OCI-LY7 (cell line): ENCODE data around the gene CCDC174. TPM values are rescaled to one million over a fixed set of nuclear protein-coding genes. Genes with fewer than 3 reads are reported as not detected.

ENCODE experiments used
- BruUV-seq: library from RNA; stranded (reverse); fragments of 400-500 nt; replicated peaks from 2 replicates; lab custom pipeline; 2021; lab: Mats Ljungman, UMichigan
- CTCF ChIA-PET: fragments of 300-600 bp; sonication (Branson Sonifier 250); formaldehyde crosslinking; loops from one replicate; lab custom pipeline; 2022; ENCODE audit warnings: antibody characterized with exemption; ENCODE audit not compliant: unreplicated experiment; lab: Charles Lee
- POLR2A ChIA-PET: fragments of 300-600 bp; sonication (Branson Sonifier 250); formaldehyde crosslinking; loops from one replicate; lab custom pipeline; 2022; ENCODE audit warnings: antibody characterized with exemption; lab: Charles Lee
- DNase-seq: peaks from one replicate; pipeline ENCODE4 v3.0.0-alpha.2; 2015; ENCODE audit warnings: low spot score
- H2AFZ ChIP-seq: fragments of 200-600 bp; sonication (generic), shearing (Covaris generic); 2 replicates; pipeline ENCODE4 v1.6.1; 2014; ENCODE audit warnings: mild to moderate bottlenecking, antibody characterized with exemption, low read length, moderate library complexity
- H3K27ac ChIP-seq: fragments of 200-600 bp; sonication (generic); 2 replicates; pipeline ENCODE4 v1.5.1; 2014; ENCODE audit warnings: mixed run types, low read depth, mild to moderate bottlenecking, moderate library complexity, low read length, inconsistent platforms; ENCODE audit not compliant: poor library complexity, severe bottlenecking
- H3K36me3 ChIP-seq: fragments of 200-600 bp; sonication (generic); 2 replicates; pipeline ENCODE4 v1.6.1; 2014; ENCODE audit warnings: mild to moderate bottlenecking, antibody characterized with exemption, low read length, moderate library complexity, mixed read lengths; ENCODE audit not compliant: insufficient read depth
- H3K4me1 ChIP-seq: fragments of 200-600 bp; sonication (generic); 2 replicates; pipeline ENCODE4 v1.5.1; 2014; ENCODE audit warnings: mild to moderate bottlenecking, low read length; ENCODE audit not compliant: insufficient read depth, poor library complexity, severe bottlenecking
- H3K4me2 ChIP-seq: fragments of 200-600 bp; sonication (generic); 2 replicates; pipeline ENCODE4 v1.6.1; 2014; ENCODE audit warnings: mild to moderate bottlenecking, low read length
- H3K4me3 ChIP-seq: fragments of 200-600 bp; sonication (generic); 2 replicates; pipeline ENCODE4 v1.5.1; 2014; ENCODE audit warnings: mild to moderate bottlenecking, low read depth, low read length; ENCODE audit not compliant: poor library complexity, severe bottlenecking
- H3K79me2 ChIP-seq: fragments of 200-600 bp; sonication (generic); 2 replicates; pipeline ENCODE4 v1.6.1; 2016; ENCODE audit warnings: low read depth, mild to moderate bottlenecking, low read length, moderate library complexity, mixed read lengths; ENCODE audit not compliant: insufficient read depth
- H3K9me2 ChIP-seq: fragments of 200-600 bp; sonication (generic); 2 replicates; pipeline ENCODE4 v1.6.1; 2016; ENCODE audit warnings: mild to moderate bottlenecking, low read length, mixed read lengths; ENCODE audit not compliant: insufficient read depth
- H3K9me3 ChIP-seq: fragments of 200-600 bp; sonication (generic); 2 replicates; pipeline ENCODE4 v1.6.1; 2014; ENCODE audit warnings: mild to moderate bottlenecking, mixed run types, low read length, mixed read lengths
- H4K20me1 ChIP-seq: fragments of 200-600 bp; sonication (generic); 2 replicates; pipeline ENCODE4 v1.6.1; 2014; ENCODE audit warnings: mild to moderate bottlenecking, antibody characterized with exemption, low read length, moderate library complexity, mixed read lengths; ENCODE audit not compliant: insufficient read depth
- CTCF ChIP-seq: fragments of 200-600 bp; sonication (generic); conservative IDR thresholded peaks from 2 replicates; pipeline ENCODE4 v1.5.1; 2014; ENCODE audit warnings: mild to moderate bottlenecking, antibody characterized with exemption, low read length, moderate library complexity, mixed read lengths
- EZH2phosphoT487 ChIP-seq: fragments of 200-600 bp; sonication (generic); IDR thresholded peaks from 2 replicates; pipeline ENCODE4 v1.6.1; 2018; ENCODE audit warnings: low read depth, borderline replicate concordance, mild to moderate bottlenecking, mixed run types, antibody characterized with exemption, low read length, moderate library complexity, mixed read lengths
- intact Hi-C: fragments of 100-400 bp; cut with micrococcal nuclease; formaldehyde crosslinking; loops from one replicate; pipeline ENCODE4 v1.10.0; 2022; ENCODE audit not compliant: unreplicated experiment
- total RNA-seq, 2 experiments: library from RNA; depleted of rRNA in 1 of 2; stranded (reverse); fragments of >200 nt in 1 of 2; shearing (Covaris generic) in 1 of 2; gene quantifications; 2 replicates each; pipeline ENCODE4 v1.2.3, GENCODE V29; 2014 to 2022

Gene CCDC174
- total RNA-seq, 2 experiments from 2014 or later, result 11.2 to 22.7 TPM

GRCh38 chr3:14630404-14631100 is 21.0 kb upstream of the CCDC174 start:
- no peak overlapping the region for H3K4me2 ChIP-seq
- BruUV-seq, result no TSS peak
- H3K4me3 ChIP-seq, result no peak overlapping the region
- no peak for DNase-seq
- ChIA-PET POLR2A (interaction anchor here (0.7 to 0.9 kb wide), 2 partner anchors 18 to 19 kb away, joined by 3 read pairs; no protein-coding TSS in a partner anchor), CTCF (interaction anchor here (0.6 to 1.5 kb wide), 2 partner anchors 151 to 497 kb away, joined by 3 to 5 read pairs; no protein-coding TSS in a partner anchor)
- no peaks in the 10 kb centered on the region for H4K20me1 ChIP-seq
- no peaks in the 10 kb centered on the region for H3K4me1 ChIP-seq
- no peaks in the 10 kb centered on the region for H3K9me3 ChIP-seq
- no peak overlapping the region for H3K27ac ChIP-seq
- no peaks in the 10 kb centered on the region for H3K36me3 ChIP-seq
- no peaks in the 10 kb centered on the region for H3K79me2 ChIP-seq
- no peaks in the 10 kb centered on the region for H3K9me2 ChIP-seq
- TF ChIP-seq EZH2phosphoT487 (no peak), CTCF (no peak)
- intact Hi-C loops, result no loop called here
- no peak overlapping the region for H2AFZ ChIP-seq

DNA sequence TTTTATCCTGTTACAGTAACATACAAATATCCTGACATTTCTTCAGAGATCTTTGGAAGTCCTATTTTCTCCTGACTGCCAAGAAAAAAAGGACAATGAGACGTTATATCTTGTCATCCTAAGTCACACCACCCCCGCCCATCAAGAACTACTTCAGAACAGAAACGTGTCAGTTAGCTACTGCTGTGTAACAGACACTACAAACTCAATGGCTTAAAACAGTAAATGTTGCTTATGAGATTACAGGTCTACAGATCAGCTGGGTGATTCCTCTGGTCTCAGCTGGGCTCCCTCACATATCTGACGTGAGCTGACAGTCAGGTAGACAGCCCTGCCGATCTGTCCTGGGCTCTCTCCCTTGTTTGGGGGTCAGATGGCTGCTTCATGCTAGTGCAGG is 20.5 kb upstream of the CCDC174 start:
- POLR2A ChIA-PET, result no interaction called here
- intact Hi-C loops, result no loop called here
- no peaks in the 10 kb centered on the region for H3K36me3 ChIP-seq

More for the DNA sequence above, 20.5 kb upstream of the CCDC174 start:
- H2AFZ ChIP-seq, result no peak overlapping the region
- H3K27ac ChIP-seq, result no peak overlapping the region
- no peak overlapping the region for H3K4me2 ChIP-seq
- H3K9me3 ChIP-seq, result no peaks in the 10 kb centered on the region
- H3K9me2 ChIP-seq, result no peaks in the 10 kb centered on the region
- no peak for DNase-seq
- no TSS peak for BruUV-seq
- no peak for TF ChIP-seq EZH2phosphoT487
- TF ChIP-seq CTCF, result no peak
- H3K4me1 ChIP-seq, result no peaks in the 10 kb centered on the region
- no peaks in the 10 kb centered on the region for H4K20me1 ChIP-seq
- no peak overlapping the region for H3K4me3 ChIP-seq
- H3K79me2 ChIP-seq, result no peaks in the 10 kb centered on the region
- CTCF ChIA-PET, result interaction anchor here (1.5 kb wide), 1 partner anchor 150 kb away, joined by 5 read pairs; no protein-coding TSS in a partner anchor
